ENCODE data around the gene MISP.

Gene MISP

GRCh38 chr19:789701-790060 lies 38.8 kb downstream of the MISP start:
- no peak for ATAC-seq
- TF ChIP-seq GLIS3 (CRISPR knock-in tag; IDR thresholded peaks at IDR 0.05) (no peak), ISL1 (CRISPR knock-in tag; IDR thresholded peaks at IDR 0.05) (no peak), ZNF70 (CRISPR knock-in tag; IDR thresholded peaks at IDR 0.05) (no peak), BACH2 (CRISPR knock-in tag; IDR thresholded peaks at IDR 0.05; ENCODE audit: borderline replicate concordance) (no peak), CREB5 (CRISPR knock-in tag; IDR thresholded peaks at IDR 0.05; ENCODE audit: low read depth) (no peak), OSR1 (CRISPR knock-in tag; IDR thresholded peaks at IDR 0.05) (no peak), ZNF8 (CRISPR knock-in tag; IDR thresholded peaks at IDR 0.05) (no peak)

- TF ChIP-seq CSRNP3 (CRISPR knock-in tag; IDR thresholded peaks at IDR 0.05) = no peak
- TF ChIP-seq PPARA (CRISPR knock-in tag; IDR thresholded peaks at IDR 0.05; ENCODE audit: borderline replicate concordance) = no peak
- TF ChIP-seq TCF4 (CRISPR knock-in tag; IDR thresholded peaks at IDR 0.05; ENCODE audit: borderline replicate concordance) = no peak
- TF ChIP-seq POU6F1 (CRISPR knock-in tag; IDR thresholded peaks at IDR 0.05; ENCODE audit: borderline replicate concordance, low read depth) = no peak
- no peak for TF ChIP-seq ZFP3 (CRISPR knock-in tag; IDR thresholded peaks at IDR 0.05)
- no peak for ATAC-seq
Observed at GRCh38 chr19:791007-791566, 40.2 kb downstream of the MISP start.

- no peak for ATAC-seq
- no peak for TF ChIP-seq GLIS3 (CRISPR knock-in tag; IDR thresholded peaks at IDR 0.05)
- no peak for TF ChIP-seq BACH2 (CRISPR knock-in tag; IDR thresholded peaks at IDR 0.05; ENCODE audit: borderline replicate concordance)
- no peak for TF ChIP-seq ZNF565 (CRISPR knock-in tag; conservative IDR thresholded peaks at IDR 0.05; ENCODE audit: low read depth)
- TF ChIP-seq CREB5 (CRISPR knock-in tag; IDR thresholded peaks at IDR 0.05; ENCODE audit: low read depth) = no peak
Observed at GRCh38 chr19:791567-792305, 40.8 kb downstream of the MISP start.

GRCh38 chr19:792306-792885 lies 41.5 kb downstream of the MISP start:
- no peak for TF ChIP-seq CSDC2 (CRISPR knock-in tag; IDR thresholded peaks at IDR 0.05)
- TF ChIP-seq ISL1 (CRISPR knock-in tag; IDR thresholded peaks at IDR 0.05) = no peak
- no peak for TF ChIP-seq TOX (CRISPR knock-in tag; IDR thresholded peaks at IDR 0.05; ENCODE audit: borderline replicate concordance)
- TF ChIP-seq TSHZ2 (CRISPR knock-in tag; IDR thresholded peaks at IDR 0.05) = no peak
- ATAC-seq = no peak

GRCh38 chr19:793806-794205 lies 42.9 kb downstream of the MISP start:
- no peak for ATAC-seq
- TF ChIP-seq CSRNP3 (CRISPR knock-in tag; IDR thresholded peaks at IDR 0.05) (no peak), GLIS3 (CRISPR knock-in tag; IDR thresholded peaks at IDR 0.05) (no peak), TCF4 (CRISPR knock-in tag; IDR thresholded peaks at IDR 0.05; ENCODE audit: borderline replicate concordance) (no peak), RARB (CRISPR knock-in tag; IDR thresholded peaks at IDR 0.05) (no peak), POU6F1 (CRISPR knock-in tag; IDR thresholded peaks at IDR 0.05; ENCODE audit: borderline replicate concordance, low read depth) (no peak), SNAI2 (CRISPR knock-in tag; IDR thresholded peaks at IDR 0.05) (no peak), ZNF8 (CRISPR knock-in tag; IDR thresholded peaks at IDR 0.05) (no peak)
